ENCODE measurements around the gene MSMP.

MSMP gene

GRCh38 chr9:35728041-35728971, 25.8 kb downstream of the MSMP start:
- Mint-ChIP-seq H3K9me3 (no peaks in the 10 kb centered on the region), H3K4me3 (no peak overlapping the region), H3K36me3 (ENCODE audit: low read depth) (peaks cover 63% of the 10 kb centered on the region), H3K27ac (no peak overlapping the region), H3K27me3 (no peaks in the 10 kb centered on the region), H3K4me1 (ENCODE audit: low read depth) (peaks cover 7% of the 10 kb centered on the region)
- DNase-seq = peak; percentile 56

GRCh38 chr9:35727676-35728040, 26.4 kb downstream of the MSMP start:
- Mint-ChIP-seq H3K27ac (no peak overlapping the region), H3K4me3 (no peak overlapping the region)

GRCh38 chr9:35726931-35727330, 27.1 kb downstream of the MSMP start:
- Mint-ChIP-seq H3K36me3 (ENCODE audit: low read depth) (peaks cover 65% of the 10 kb centered on the region), H3K4me1 (ENCODE audit: low read depth) (no peaks in the 10 kb centered on the region), H3K27ac (no peak overlapping the region), H3K9me3 (no peaks in the 10 kb centered on the region), H3K4me3 (no peak overlapping the region), H3K27me3 (no peaks in the 10 kb centered on the region)
- peak; percentile 54 for DNase-seq

More at GRCh38 chr9:35727676-35728040, 26.4 kb downstream of the MSMP start:
- Mint-ChIP-seq H3K27me3 (no peaks in the 10 kb centered on the region), H3K4me1 (ENCODE audit: low read depth) (peaks cover under 1% of the 10 kb centered on the region), H3K36me3 (ENCODE audit: low read depth) (peaks cover 63% of the 10 kb centered on the region), H3K9me3 (no peaks in the 10 kb centered on the region)
- no peak for DNase-seq

GRCh38 chr9:35725362-35725761, 28.7 kb downstream of the MSMP start:
- Mint-ChIP-seq H3K36me3 (ENCODE audit: low read depth) (peaks cover 70% of the 10 kb centered on the region), H3K27ac (no peak overlapping the region), H3K4me3 (no peak overlapping the region), H3K9me3 (no peaks in the 10 kb centered on the region), H3K4me1 (ENCODE audit: low read depth) (no peaks in the 10 kb centered on the region), H3K27me3 (no peaks in the 10 kb centered on the region)
- no peak for DNase-seq

GRCh38 chr9:35723908-35724307, 30.2 kb downstream of the MSMP start:
- H3K27me3 Mint-ChIP-seq = no peaks in the 10 kb centered on the region
- H3K36me3 Mint-ChIP-seq (ENCODE audit: low read depth) = peaks cover 81% of the 10 kb centered on the region
- no peaks in the 10 kb centered on the region for H3K9me3 Mint-ChIP-seq
- DNase-seq = no peak
- H3K4me3 Mint-ChIP-seq = no peak overlapping the region
- no peak overlapping the region for H3K27ac Mint-ChIP-seq
- no peaks in the 10 kb centered on the region for H3K4me1 Mint-ChIP-seq (ENCODE audit: low read depth)

- DNase-seq = no peak
- H3K4me1 Mint-ChIP-seq (ENCODE audit: low read depth) = no peaks in the 10 kb centered on the region
- peaks cover 86% of the 10 kb centered on the region for H3K36me3 Mint-ChIP-seq (ENCODE audit: low read depth)
- no peak overlapping the region for H3K4me3 Mint-ChIP-seq
- H3K27ac Mint-ChIP-seq = peak overlapping the region; percentile 57
- H3K9me3 Mint-ChIP-seq = no peaks in the 10 kb centered on the region
- no peaks in the 10 kb centered on the region for H3K27me3 Mint-ChIP-seq
Observed at GRCh38 chr9:35723426-35723825, 30.6 kb downstream of the MSMP start.

- Mint-ChIP-seq H3K36me3 (ENCODE audit: low read depth) (peaks cover 100% of the 10 kb centered on the region), H3K27me3 (no peaks in the 10 kb centered on the region), H3K4me1 (ENCODE audit: low read depth) (no peaks in the 10 kb centered on the region), H3K4me3 (no peak overlapping the region), H3K9me3 (no peaks in the 10 kb centered on the region), H3K27ac (no peak overlapping the region)
- no peak for DNase-seq
Observed at GRCh38 chr9:35719546-35719945, 34.5 kb downstream of the MSMP start.

GRCh38 chr9:35718721-35719511, 35.2 kb downstream of the MSMP start:
- Mint-ChIP-seq H3K4me1 (ENCODE audit: low read depth) (no peaks in the 10 kb centered on the region), H3K27ac (no peak overlapping the region), H3K9me3 (no peaks in the 10 kb centered on the region), H3K27me3 (no peaks in the 10 kb centered on the region), H3K36me3 (ENCODE audit: low read depth) (peaks cover 100% of the 10 kb centered on the region), H3K4me3 (no peak overlapping the region)
- DNase-seq = peak; percentile 17

GRCh38 chr9:35717132-35717870, 36.8 kb downstream of the MSMP start:
- H3K9me3 Mint-ChIP-seq = no peaks in the 10 kb centered on the region
- peak overlapping the region; percentile 16 for H3K27ac Mint-ChIP-seq
- H3K4me3 Mint-ChIP-seq = no peak overlapping the region
- no peaks in the 10 kb centered on the region for H3K27me3 Mint-ChIP-seq
- DNase-seq = no peak
- peaks cover 100% of the 10 kb centered on the region for H3K36me3 Mint-ChIP-seq (ENCODE audit: low read depth)
- peaks cover under 1% of the 10 kb centered on the region for H3K4me1 Mint-ChIP-seq (ENCODE audit: low read depth)

- Mint-ChIP-seq H3K9me3 (no peaks in the 10 kb centered on the region), H3K4me1 (ENCODE audit: low read depth) (peaks cover 7% of the 10 kb centered on the region), H3K27ac (peak overlapping the region; percentile 70), H3K36me3 (ENCODE audit: low read depth) (peaks cover 100% of the 10 kb centered on the region), H3K27me3 (no peaks in the 10 kb centered on the region), H3K4me3 (no peak overlapping the region)
- DNase-seq = no peak
Observed at GRCh38 chr9:35716230-35716629, 37.8 kb downstream of the MSMP start.

GRCh38 chr9:35714579-35715252, 39.4 kb downstream of the MSMP start:
- Mint-ChIP-seq H3K27me3 (no peaks in the 10 kb centered on the region), H3K4me1 (ENCODE audit: low read depth) (peaks cover 7% of the 10 kb centered on the region), H3K36me3 (ENCODE audit: low read depth) (peaks cover 96% of the 10 kb centered on the region), H3K4me3 (no peak overlapping the region), H3K9me3 (no peaks in the 10 kb centered on the region), H3K27ac (peak overlapping the region; percentile 42)
- no peak for DNase-seq

GRCh38 chr9:35714123-35714522, 40.0 kb downstream of the MSMP start:
- H3K4me3 Mint-ChIP-seq = no peak overlapping the region
- peak overlapping the region; percentile 44 for H3K27ac Mint-ChIP-seq
- DNase-seq = no peak
- H3K4me1 Mint-ChIP-seq (ENCODE audit: low read depth) = peaks cover 7% of the 10 kb centered on the region
- no peaks in the 10 kb centered on the region for H3K9me3 Mint-ChIP-seq
- H3K27me3 Mint-ChIP-seq = no peaks in the 10 kb centered on the region
- H3K36me3 Mint-ChIP-seq (ENCODE audit: low read depth) = peaks cover 90% of the 10 kb centered on the region

- Mint-ChIP-seq H3K9me3 (no peaks in the 10 kb centered on the region), H3K4me1 (ENCODE audit: low read depth) (peaks cover 7% of the 10 kb centered on the region), H3K36me3 (ENCODE audit: low read depth) (peaks cover 85% of the 10 kb centered on the region), H3K4me3 (no peak overlapping the region), H3K27ac (peak overlapping the region; percentile 44), H3K27me3 (no peaks in the 10 kb centered on the region)
- DNase-seq = no peak
Observed at GRCh38 chr9:35713578-35713977, 40.5 kb downstream of the MSMP start.

Measured in activated T-cell treated with anti-CD3 and anti-CD28 coated beads, Interleukin-2, amount 50 U/mL, for 24 hours (primary cell).